VCaP (cell line): ENCODE results near the gene CDH4.

Experiments used
- H3K27ac ChIP-seq: fragments of 450-650 bp; 2 replicates; pipeline ENCODE4 v1.5.1; 2017
- CTCF ChIP-seq: fragments of 450-650 bp; conservative IDR thresholded peaks from 2 replicates; pipeline ENCODE4 v1.5.1; 2017; ENCODE audit warnings: mild to moderate bottlenecking, moderate library complexity

CDH4 gene

GRCh38 chr20:61840779-61841455 is 588.9 kb downstream of the CDH4 start:
- TF ChIP-seq CTCF = no peak

GRCh38 chr20:61841551-61841950 is 589.5 kb downstream of the CDH4 start:
- no peak for TF ChIP-seq CTCF
- no peak overlapping the region for H3K27ac ChIP-seq

More at GRCh38 chr20:61840779-61841455, 588.9 kb downstream of the CDH4 start:
- no peak overlapping the region for H3K27ac ChIP-seq

- no peak for TF ChIP-seq CTCF
- H3K27ac ChIP-seq = no peak overlapping the region
Observed at GRCh38 chr20:61841966-61842365, 589.9 kb downstream of the CDH4 start.

- H3K27ac ChIP-seq = no peak overlapping the region
- TF ChIP-seq CTCF = no peak
Observed at GRCh38 chr20:61844621-61845020, 592.6 kb downstream of the CDH4 start.

- TF ChIP-seq CTCF = no peak
- H3K27ac ChIP-seq = no peak overlapping the region
Observed at GRCh38 chr20:61845233-61845671, 593.2 kb downstream of the CDH4 start.

GRCh38 chr20:61846074-61846473 is 594.0 kb downstream of the CDH4 start:
- H3K27ac ChIP-seq = no peak overlapping the region
- TF ChIP-seq CTCF = no peak

DNA sequence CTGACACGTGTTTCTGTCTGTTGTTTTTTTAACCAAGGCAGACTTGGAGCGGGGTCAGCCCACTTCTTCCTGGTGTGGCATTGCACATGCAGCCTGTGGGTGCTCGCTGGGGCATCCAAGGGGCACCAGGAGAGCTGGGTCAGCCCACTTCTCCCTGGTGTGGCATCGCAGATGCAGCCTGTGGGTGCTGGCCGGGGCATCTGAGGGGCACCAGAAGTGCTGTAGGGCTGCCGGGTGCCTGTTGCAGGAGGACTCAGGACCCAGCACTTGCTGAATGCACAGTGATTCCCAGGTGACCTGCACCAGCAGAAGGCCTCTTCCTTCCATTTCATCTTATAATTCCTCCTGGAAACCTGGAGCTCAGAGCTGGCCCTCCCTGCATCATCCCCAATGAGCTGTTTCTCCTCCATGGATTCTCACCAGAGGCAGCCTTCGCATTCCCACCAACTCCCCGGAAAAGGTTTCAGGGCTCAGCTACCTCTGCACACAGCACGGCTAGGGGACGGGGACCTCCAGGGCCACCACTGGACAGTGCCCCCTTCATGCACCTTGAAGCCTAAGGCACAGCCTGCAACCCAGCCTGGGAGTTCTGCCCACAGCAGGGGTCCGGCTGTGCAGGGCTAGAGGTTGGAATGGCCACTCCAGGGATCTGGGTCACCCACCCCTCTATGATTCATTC is 594.8 kb downstream of the CDH4 start:
- no peak for TF ChIP-seq CTCF

More for the DNA sequence above, 594.8 kb downstream of the CDH4 start:
- H3K27ac ChIP-seq = no peak overlapping the region
